Activated CD4-positive, alpha-beta T cell treated with anti-CD3 and anti-CD28 coated beads, Interleukin-2, Interleukin-6, amounts not matched to agents 100 ng/mL and 50 ng/mL, durations not matched to agents 16 hours and 8 hours (primary cell): ENCODE measurements around the gene EAF2.

Source experiments
- DNase-seq: peaks from one replicate; pipeline ENCODE4 v3.0.0-alpha.2; 2020

EAF2 gene

DNA sequence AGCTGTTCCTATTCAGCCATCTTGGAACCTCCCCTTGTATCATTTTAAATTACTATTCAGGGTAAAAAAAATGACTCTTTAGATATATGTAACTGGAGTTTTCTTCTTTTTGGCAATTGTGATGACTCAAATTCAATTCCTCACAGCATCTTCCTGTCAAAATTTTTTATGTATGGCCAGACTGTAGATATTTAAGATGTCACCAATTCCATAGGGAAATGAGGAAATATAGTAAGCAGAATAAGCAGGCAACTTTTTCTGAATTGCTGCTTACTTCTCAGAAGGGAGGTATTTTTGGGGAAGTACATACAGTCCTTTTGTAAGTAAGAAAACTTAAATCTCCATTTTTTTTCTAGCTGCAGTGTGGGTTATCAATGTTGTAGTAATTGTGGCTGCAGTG, 28.8 kb downstream of the EAF2 start:
- DNase-seq = no peak

DNA sequence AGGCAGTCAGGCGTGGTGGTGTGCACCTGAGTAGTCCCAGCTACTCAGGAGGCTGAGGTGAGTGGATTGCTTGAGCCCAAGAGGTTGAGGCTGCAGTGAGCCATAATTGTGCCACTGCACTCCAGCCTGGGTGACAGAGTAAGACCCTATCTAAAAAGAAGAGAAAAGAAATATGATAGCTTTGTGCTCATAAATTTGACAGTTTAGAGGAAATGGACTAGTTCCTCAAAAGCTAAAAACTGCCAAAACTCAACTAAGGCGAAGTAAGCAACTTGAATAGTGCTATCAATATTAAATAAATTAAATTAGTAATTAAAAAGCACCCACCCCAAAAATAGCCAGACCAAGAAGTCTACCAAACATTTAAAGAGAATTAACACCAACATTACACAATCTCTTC, 34.7 kb downstream of the EAF2 start:
- no peak for DNase-seq

DNA sequence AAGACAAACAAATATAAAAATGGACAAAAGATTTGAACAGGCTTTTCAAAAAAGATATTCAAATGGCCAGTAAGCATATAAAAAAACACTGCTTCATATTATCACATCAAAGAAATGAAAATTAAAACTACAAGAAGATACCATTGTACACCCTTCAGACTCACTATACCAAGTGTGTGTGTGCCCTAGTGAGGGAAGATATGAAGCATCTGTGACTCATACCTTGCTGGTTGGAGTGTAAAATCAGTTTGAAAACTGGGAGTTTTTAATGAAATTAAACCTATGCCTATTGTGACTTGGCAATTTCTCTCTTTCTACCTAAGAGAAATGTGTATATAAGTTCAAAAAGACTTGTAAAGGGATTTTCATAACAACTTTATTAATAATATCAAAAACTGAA, 35.7 kb downstream of the EAF2 start:
- DNase-seq = peak; percentile 9

- DNase-seq = no peak
Measured at GRCh38 chr3:121871430-121871829, 36.4 kb downstream of the EAF2 start.

- no peak for DNase-seq
Measured at GRCh38 chr3:121878411-121878810, 43.4 kb downstream of the EAF2 start.

DNA sequence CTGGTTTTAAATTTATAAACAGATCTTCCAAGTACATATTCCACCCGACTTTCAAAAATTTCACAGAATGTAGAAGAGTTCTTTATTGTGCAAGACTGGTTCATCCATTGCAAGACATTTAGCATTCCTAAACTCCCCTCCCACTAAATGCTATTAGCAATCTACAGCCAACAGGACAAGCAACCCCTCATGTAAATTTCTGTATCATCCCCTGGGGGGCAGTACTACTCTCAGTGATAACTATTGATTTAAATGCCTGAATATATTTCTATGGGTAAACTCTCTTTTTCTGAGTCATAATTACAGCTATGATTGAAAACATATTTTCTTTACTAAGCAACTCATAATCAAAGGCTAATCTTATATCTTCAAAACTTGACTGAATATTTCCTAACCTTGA, 48.5 kb downstream of the EAF2 start:
- peak; percentile 51 for DNase-seq

- DNase-seq = no peak
Measured at GRCh38 chr3:121885386-121885785, 50.4 kb downstream of the EAF2 start.

GRCh38 chr3:121894301-121894990, 59.4 kb downstream of the EAF2 start, which contains the start of gene SLC15A2:
Gene SLC15A2, plus strand, starts transcription at chr3:121894401. Its CDS starts 76 bp downstream, at chr3:121894477.
- DNase-seq = no peak

- DNase-seq = no peak
Measured at GRCh38 chr3:121895121-121895520, 60.1 kb downstream of the EAF2 start.

DNA sequence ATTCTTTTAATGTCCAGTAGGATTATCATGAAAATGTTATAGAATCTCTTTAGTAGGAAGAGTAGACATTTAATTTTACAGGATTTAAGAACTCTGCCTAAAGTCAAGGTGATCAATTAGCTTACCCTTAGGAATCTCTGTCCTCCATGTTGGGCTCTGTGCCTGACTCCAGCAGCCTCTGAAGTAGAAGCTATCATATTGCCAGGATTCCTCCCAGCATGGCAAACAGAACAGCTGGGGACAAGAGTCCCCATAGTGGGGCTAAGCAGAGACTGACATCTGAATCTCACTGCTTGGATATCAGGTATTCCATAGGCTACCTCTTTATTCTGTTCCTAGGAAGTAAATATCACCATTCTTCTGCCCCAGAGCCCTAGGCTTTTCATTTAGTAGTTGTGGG, 60.7 kb downstream of the EAF2 start:
- no peak for DNase-seq

DNA sequence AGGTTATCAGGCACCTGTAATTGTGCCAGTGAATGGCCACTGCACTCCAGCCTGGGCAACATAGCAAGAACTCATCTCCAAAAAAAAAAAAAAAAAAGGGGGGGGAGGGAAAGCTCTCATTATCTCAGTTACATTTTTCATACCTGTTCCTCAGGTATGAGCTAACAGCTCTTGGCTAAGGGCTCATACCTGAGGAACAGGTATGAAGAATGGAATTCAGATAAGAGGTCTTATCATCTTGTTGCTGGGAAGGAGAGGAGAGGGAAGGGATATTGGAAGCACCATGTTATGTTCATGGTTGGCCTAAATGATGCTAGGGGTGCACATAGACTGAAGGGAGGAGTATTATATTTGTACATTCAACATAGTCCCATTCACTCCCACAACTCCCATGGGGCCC, 61.8 kb downstream of the EAF2 start:
- DNase-seq = no peak

DNA sequence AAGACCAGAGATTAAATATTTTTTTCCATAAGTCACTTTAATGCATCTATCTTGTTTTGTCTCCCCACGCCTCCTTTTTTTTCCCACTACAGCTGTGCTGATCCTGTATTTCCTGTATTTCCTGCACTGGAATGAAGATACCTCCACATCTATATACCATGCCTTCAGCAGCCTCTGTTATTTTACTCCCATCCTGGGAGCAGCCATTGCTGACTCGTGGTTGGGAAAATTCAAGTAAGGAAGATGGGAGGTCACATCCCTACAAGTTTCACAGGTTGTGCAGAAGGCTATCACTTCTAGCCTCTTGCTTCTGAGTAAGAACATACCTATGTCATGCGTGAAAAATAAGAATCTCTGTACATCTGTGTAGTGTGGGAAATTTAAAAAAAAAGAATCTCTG, 62.3 kb downstream of the EAF2 start:
- no peak for DNase-seq

DNA sequence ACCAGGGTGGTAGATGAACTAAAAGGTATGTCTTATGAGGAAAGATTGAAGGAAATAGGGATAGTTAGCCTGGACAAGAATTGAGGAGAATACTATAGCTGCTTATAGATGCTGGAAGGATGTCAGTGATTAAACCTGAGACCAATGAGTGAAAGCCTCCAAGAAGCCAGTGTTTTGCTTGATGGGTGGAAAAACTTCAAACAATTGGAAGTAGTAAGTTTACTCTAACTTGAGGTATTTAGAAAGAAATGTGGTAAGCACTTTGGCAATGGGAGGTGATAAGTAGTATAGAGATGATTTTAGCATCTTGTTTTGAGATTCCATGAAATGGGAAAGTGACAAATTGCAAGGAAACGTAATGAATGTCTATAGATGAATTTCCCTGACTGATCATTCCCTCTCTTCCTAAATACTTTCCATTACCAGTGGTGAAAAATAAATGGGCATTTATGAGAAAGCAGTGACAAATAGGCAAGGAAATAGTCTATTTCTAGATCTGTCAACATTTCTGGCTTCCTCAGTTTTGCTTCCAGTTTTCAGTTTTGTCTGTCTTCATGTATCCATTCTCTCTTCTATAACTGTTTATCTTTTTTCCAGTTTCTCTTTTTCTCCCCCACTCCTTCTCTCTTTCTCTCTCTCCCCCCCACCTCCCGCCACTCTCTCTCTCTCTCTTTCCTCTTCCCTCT, 78.4 kb downstream of the EAF2 start:
- DNase-seq = peak; percentile 2

DNA sequence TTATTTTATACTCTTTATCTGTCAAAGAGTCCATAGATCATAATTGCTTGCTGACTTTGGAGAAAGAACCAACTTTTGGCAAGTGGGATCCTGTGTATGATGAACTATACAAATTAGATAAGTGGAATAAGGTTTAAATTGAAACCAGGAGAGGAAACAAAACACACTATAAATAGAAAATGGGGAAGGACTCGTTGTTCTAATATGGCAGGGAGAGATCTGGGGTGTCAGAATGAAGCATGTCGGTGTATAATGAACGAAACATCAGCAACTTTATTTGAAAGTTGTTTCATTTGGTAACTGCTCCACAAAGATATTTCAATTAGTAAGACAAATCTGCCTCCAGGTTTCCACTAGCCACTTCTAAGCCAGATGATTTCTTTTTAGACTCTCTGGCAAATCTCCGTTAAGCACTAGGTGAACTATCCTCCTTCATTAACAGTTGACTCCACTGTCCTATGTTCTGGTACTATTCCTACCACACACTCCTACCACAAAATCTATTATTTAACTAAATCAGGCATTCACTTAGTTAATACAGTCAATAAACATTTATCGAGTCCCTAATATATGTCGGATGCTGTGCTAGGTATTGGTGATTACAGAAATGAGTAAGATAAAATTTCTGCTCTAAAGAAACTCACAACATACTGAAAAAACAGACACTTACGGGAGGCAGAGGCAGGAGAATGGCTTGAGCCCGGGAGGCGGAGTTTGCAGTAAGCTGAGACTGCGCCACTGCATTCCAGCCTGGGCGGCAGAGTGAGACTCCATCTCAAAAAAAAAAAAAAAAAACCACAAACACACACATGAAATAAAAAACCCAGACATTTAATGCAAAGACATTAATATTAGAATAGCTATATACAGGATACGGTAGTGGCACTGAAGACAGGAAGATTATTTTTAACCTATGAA, 79.3 kb downstream of the EAF2 start:
- no peak for DNase-seq

DNA sequence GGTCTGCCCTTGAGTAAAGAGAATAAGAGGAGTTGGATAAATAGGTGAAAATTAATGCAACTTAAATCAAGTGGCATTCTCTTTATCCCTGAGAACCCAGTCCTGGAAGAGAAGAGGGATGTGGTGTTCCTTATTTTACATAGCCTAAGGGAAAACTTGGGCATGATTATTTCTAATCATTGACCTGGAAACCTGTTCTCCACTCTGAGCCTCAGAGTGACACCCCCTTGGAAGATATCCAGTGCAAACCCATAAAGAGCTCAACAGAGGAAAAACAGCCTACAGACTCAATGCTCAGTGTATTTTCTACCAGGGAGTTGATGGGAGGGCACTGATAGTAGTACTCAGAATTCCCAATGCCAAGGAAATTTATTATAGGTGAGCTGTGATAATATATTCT, 81.2 kb downstream of the EAF2 start:
- no peak for DNase-seq

GRCh38 chr3:121918779-121919483, 83.9 kb downstream of the EAF2 start:
- DNase-seq = no peak

DNA sequence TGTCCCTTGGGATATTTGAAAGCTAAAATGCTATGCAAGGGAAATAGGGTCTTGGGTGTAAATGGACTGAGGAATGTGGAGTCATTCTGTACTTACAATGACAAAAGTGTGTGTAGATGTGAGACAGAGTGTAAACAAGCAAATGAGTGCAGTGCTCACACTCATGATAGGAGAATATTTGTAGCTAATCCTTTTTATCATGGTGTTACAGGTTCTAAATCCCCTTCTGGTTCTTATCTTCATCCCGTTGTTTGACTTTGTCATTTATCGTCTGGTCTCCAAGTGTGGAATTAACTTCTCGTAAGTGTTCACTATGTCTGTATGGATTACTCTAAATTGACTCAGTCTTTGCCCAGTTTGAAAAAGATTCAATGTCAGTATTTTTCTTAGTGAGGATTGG, 89.7 kb downstream of the EAF2 start:
- DNase-seq = no peak

GRCh38 chr3:121926380-121926779, 91.4 kb downstream of the EAF2 start:
- no peak for DNase-seq
